Measurements from ENCODE around the gene SYT8.

- TF ChIP-seq, protein P1, sequence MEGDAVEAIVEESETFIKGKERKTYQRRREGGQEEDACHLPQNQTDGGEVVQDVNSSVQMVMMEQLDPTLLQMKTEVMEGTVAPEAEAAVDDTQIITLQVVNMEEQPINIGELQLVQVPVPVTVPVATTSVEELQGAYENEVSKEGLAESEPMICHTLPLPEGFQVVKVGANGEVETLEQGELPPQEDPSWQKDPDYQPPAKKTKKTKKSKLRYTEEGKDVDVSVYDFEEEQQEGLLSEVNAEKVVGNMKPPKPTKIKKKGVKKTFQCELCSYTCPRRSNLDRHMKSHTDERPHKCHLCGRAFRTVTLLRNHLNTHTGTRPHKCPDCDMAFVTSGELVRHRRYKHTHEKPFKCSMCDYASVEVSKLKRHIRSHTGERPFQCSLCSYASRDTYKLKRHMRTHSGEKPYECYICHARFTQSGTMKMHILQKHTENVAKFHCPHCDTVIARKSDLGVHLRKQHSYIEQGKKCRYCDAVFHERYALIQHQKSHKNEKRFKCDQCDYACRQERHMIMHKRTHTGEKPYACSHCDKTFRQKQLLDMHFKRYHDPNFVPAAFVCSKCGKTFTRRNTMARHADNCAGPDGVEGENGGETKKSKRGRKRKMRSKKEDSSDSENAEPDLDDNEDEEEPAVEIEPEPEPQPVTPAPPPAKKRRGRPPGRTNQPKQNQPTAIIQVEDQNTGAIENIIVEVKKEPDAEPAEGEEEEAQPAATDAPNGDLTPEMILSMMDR (conservative IDR thresholded peaks at IDR 0.05 in 1 of 2, IDR thresholded peaks at IDR 0.05 in 1 of 2; ENCODE audit: extremely low read depth in 1 of 2, insufficient read depth in 1 of 2, low read depth in 1 of 2, low read length in 2 of 2) = no peak
- no peak for TF ChIP-seq EZH2 (IDR thresholded peaks at IDR 0.05; ENCODE audit: borderline replicate concordance, low read length)
These were observed 13.3 kb downstream of the SYT8 start for GRCh38 chr11:1847926-1848639.

Measured in mammary epithelial cell (primary cell).